KBM-7 (cell line): ENCODE results near the gene SFXN5.

ENCODE experiments used
- DNase-seq: peaks from one replicate; pipeline ENCODE4 v3.0.0-alpha.2; 2015
- in situ Hi-C: fragments of 300-500 bp; cut with MboI; formaldehyde crosslinking; loops from 2 replicates; pipeline ENCODE4 v1.14.3; 2020; ENCODE audit warnings: low sequenced_read_pairs, low pct_unique_long_range_greater_than_20kb, mixed read lengths

Gene SFXN5

GRCh38 chr2:72953528-72953927 is 118.0 kb downstream of the SFXN5 start:
- no peak for DNase-seq
- in situ Hi-C loops = no loop called here

GRCh38 chr2:72952961-72953360 is 118.6 kb downstream of the SFXN5 start:
- in situ Hi-C loops = no loop called here
- no peak for DNase-seq

- DNase-seq = no peak
- in situ Hi-C loops = no loop called here
Observed at GRCh38 chr2:72952110-72952823, 119.2 kb downstream of the SFXN5 start.

- in situ Hi-C loops = no loop called here
- DNase-seq = no peak
Observed at GRCh38 chr2:72951303-72952095, 120.0 kb downstream of the SFXN5 start.

- no peak for DNase-seq
- in situ Hi-C loops = no loop called here
Observed at GRCh38 chr2:72950558-72951255, 120.8 kb downstream of the SFXN5 start.

- no peak for DNase-seq
- in situ Hi-C loops = no loop called here
Observed at GRCh38 chr2:72949642-72950041, 121.9 kb downstream of the SFXN5 start.

- no peak for DNase-seq
- in situ Hi-C loops = no loop called here
Observed at GRCh38 chr2:72949045-72949444, 122.5 kb downstream of the SFXN5 start.

- in situ Hi-C loops = no loop called here
- no peak for DNase-seq
Observed at GRCh38 chr2:72947952-72948830, 123.3 kb downstream of the SFXN5 start.

GRCh38 chr2:72946466-72946865 is 125.0 kb downstream of the SFXN5 start:
- DNase-seq = no peak
- in situ Hi-C loops = no loop called here

GRCh38 chr2:72945450-72946019 is 126.0 kb downstream of the SFXN5 start:
- in situ Hi-C loops = no loop called here
- no peak for DNase-seq

- in situ Hi-C loops = no loop called here
- no peak for DNase-seq
Observed at GRCh38 chr2:72944804-72945449, 126.6 kb downstream of the SFXN5 start.

- DNase-seq = no peak
- in situ Hi-C loops = no loop called here
Observed at GRCh38 chr2:72943540-72944395, 127.7 kb downstream of the SFXN5 start.

GRCh38 chr2:72942881-72943418 is 128.6 kb downstream of the SFXN5 start:
- DNase-seq = no peak
- in situ Hi-C loops = no loop called here

GRCh38 chr2:72942293-72942692 is 129.2 kb downstream of the SFXN5 start:
- in situ Hi-C loops = no loop called here
- DNase-seq = no peak

- no peak for DNase-seq
- in situ Hi-C loops = no loop called here
Observed at GRCh38 chr2:72940786-72941185, 130.7 kb downstream of the SFXN5 start.

GRCh38 chr2:72940361-72940760 is 131.2 kb downstream of the SFXN5 start:
- DNase-seq = no peak
- in situ Hi-C loops = no loop called here

GRCh38 chr2:72938455-72938854 is 133.1 kb downstream of the SFXN5 start:
- in situ Hi-C loops = no loop called here

More at GRCh38 chr2:72938455-72938854, 133.1 kb downstream of the SFXN5 start:
- DNase-seq = no peak
